B cell (primary cell): ENCODE data around the gene S1PR2.

Experiments used
- CTCF ChIP-seq: fragments of 200-600 bp; IDR thresholded peaks from one replicate; pipeline ENCODE4 v1.8.0; 2022; ENCODE audit warnings: antibody characterized with exemption, mild to moderate bottlenecking
- EZH2 ChIP-seq: IDR thresholded peaks from 2 replicates; pipeline ENCODE4 v1.6.1; 2012; ENCODE audit warnings: borderline replicate concordance, low read depth, mild to moderate bottlenecking, moderate library complexity, low read length; ENCODE audit not compliant: insufficient read depth, poor library complexity, severe bottlenecking

- no peak for TF ChIP-seq CTCF
- TF ChIP-seq EZH2: no peak
Measured at GRCh38 chr19:10246511-10246910, 15.4 kb upstream of the S1PR2 start.
